ENCODE data around the gene TBC1D14.
A peak's percentile ranks its signal among the peaks of the same experiment; 100 is the strongest.

Gene TBC1D14

DNA sequence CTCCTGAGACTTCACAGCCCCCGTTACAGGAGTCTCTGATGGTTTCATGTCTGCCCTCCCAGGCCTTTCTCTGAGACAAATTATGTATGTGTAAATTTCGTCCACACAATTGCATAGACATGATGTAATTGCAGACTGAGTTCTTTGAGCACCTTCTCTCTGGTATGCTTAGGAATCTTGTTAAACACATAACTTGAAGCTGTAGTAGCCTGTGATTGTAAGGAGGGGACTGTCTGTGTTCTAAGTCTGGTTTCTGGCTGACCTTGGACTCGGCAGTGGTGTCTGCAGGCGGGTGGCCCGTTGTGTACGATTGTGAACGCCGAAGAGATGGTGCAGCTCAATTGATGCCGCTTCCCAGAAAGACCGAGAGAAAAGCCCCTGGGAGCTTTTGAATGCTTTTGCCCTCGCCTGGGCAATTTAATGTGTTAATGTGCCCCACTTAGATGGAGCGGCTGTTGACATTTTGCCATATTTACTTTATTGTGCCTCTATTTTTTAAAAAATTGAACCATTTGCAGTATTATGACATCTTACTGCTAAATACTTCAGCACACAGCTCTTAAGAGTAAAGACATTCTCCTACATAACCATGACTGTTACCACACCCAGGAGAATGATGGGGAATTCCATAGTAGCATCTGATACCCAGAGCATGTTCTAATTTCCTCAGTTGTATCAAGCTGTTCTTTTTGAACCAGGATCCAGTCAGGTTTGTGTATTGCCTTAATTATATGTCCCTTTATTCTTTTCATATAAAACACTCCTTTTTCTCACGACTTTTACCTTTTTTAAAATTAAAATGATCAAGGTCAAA is 75.2 kb downstream of the TBC1D14 start:
- DNase-seq = no peak

DNA sequence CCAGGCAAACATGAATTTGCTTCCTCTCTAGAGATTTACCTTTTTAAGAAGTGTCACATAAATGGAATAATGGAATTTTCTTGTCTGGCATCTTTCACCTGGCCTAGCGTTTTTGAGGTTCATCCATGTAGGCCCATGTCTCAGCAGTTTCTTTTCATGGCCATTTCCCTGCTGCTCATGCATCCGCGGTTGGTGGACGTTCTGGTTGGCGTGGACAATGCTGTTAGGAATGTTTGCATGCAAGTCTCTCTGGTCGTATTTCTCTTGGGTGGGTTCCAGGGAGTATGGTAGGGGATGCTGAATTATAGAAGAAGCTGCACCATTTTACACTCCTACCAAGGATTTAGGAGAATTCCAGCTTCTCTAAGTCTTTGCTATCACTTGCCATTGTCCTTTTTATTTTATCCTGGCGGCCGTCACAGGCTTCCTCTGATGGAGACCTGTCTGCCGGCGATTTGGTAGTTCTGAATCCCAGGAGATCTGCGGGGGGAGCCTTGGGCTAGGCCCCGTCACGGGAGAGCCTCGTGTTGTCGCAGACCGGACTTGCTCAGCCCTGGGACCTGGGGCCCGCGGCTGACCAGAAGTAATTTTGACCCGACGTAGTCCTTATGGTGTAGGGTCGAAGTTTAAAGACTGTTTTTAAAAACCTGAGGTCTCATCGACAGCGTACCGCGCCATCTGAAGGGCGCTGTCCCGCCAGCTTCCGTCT is 76.6 kb downstream of the TBC1D14 start:
- no peak for DNase-seq

GRCh38 chr4:6986781-6987587 is 77.4 kb downstream of the TBC1D14 start:
- peak; percentile 67 for DNase-seq

- DNase-seq = no peak
Measured at GRCh38 chr4:6987588-6987961, 77.9 kb downstream of the TBC1D14 start.

GRCh38 chr4:6988016-6988715 is 78.5 kb downstream of the TBC1D14 start:
- DNase-seq = no peak

- no peak for DNase-seq
Measured at GRCh38 chr4:6989331-6989923, 79.8 kb downstream of the TBC1D14 start.

DNA sequence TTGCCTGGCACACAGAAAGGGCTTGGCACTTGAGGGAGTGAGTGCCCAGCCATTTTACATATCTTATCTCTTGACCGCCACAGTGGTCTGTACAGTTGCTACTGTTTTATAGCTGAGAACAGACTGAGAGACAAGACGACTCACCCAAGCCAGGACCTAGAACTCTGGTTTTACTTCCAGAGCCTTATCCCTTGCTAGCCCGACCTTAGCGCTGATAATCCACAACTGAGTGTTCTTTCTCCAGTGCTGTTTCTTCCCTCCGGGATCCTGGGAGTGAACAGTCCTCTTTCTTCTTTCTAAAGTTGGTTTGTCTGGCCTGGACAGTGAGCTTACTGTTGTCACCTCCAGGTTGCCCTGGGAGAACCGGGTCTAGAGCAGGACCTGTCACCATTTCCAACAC is 81.0 kb downstream of the TBC1D14 start:
- DNase-seq = no peak

- no peak for DNase-seq
Measured at GRCh38 chr4:6991249-6991648, 81.6 kb downstream of the TBC1D14 start.

GRCh38 chr4:6991771-6992557 is 82.3 kb downstream of the TBC1D14 start:
- DNase-seq = no peak

GRCh38 chr4:6992728-6993677 is 83.4 kb downstream of the TBC1D14 start:
- peak; percentile 48 for DNase-seq

GRCh38 chr4:6996481-6996880 is 86.9 kb downstream of the TBC1D14 start:
- DNase-seq = no peak

DNA sequence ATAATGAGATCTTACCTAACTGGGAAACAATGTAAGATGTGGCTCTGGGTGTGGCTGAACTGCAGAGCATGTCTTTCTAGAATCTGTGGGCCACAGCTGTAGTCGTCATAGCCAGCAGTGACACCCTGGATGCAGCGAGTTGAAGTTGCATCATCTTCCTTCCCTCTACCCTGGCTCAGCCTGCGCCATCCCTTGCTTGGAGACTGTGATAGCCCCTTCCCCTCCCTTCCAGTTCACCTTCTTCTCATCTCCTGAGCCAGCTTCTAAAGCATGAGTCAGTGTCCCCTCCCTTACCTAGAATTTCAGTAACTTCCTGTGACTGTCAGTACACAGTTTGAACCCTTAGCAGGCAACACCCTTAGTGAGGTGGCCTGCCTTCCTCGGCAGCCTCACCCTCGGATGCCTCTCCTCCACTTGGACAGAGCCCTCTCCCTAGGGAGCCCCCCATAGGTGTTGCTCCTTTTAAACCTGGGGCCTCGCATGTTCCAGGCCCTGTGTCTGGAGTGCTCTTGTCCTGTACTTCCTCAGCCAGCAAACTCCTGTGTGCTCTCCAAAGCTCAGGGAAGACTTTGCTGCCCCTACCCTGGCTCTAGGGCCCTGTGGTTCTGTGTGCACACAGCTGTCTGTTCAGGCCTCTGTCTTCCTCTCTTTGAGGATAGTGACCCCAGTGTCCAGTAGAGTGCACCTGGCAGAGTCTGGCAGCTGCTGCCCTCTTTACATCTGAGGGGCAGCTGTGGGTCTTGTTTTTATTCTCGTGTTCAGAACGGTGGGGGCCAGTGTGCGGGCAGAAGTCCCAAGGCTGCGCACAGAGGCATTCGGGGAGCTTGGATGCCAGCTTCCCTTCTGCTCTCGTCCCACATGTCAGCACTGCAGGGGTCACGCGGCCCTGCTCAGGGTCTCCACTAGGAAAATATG is 89.8 kb downstream of the TBC1D14 start:
- DNase-seq = no peak

GRCh38 chr4:7000421-7001176 is 91.0 kb downstream of the TBC1D14 start:
- DNase-seq = no peak

GRCh38 chr4:7001271-7001670 is 91.6 kb downstream of the TBC1D14 start:
- DNase-seq = no peak

DNA sequence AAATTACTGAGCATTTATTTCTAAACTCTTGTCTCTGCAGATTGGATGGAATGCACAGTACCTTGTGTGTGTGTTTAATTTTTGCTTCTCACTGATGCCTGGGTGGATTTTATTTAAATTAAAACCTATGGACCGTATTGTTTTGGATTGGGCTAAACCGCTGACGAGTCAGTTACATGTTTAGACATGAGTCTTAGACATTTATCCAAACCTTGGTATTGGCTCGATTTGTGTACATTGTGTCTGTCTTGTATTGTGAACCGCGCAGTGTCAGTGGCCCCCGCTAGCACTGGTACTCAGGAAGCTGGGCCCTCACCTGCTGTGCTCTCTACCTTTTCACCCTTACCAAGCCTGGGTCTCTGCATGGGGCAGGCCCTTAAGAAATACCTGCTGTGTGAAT is 92.7 kb downstream of the TBC1D14 start:
- no peak for DNase-seq

- no peak for DNase-seq
Measured at GRCh38 chr4:7003176-7003878, 93.7 kb downstream of the TBC1D14 start.

GRCh38 chr4:7003879-7004240 is 94.2 kb downstream of the TBC1D14 start:
- no peak for DNase-seq

GRCh38 chr4:7004331-7004730 is 94.7 kb downstream of the TBC1D14 start:
- DNase-seq = no peak

Measured in NCI-H187 treated with DMSO at 0.1 percent for 48 hours (cell line).